Astrocyte (in vitro differentiated cells and primary cell): Measurements from ENCODE around the gene VIM. TPM values are rescaled to one million over a fixed set of nuclear protein-coding genes. Genes with fewer than 3 reads are reported as not detected.
A peak's percentile ranks its signal among the peaks of the same experiment; 100 is the strongest.

ENCODE experiments used
- DNase-seq: peaks from one replicate; pipeline ENCODE4 v3.0.0-alpha.2; 2010; ENCODE audit warnings: low read depth
- FAIRE-seq: peaks from 2 replicates; lab custom pipeline; 2011; peaks lifted over from hg19 to GRCh38; lab: Jason Lieb, UNC
- H2AFZ ChIP-seq: 2 replicates; pipeline ENCODE4 v1.6.0; 2012; ENCODE audit warnings: low read depth, low read length, inconsistent platforms
- H3K27ac ChIP-seq: 2 replicates; pipeline ENCODE4 v1.5.1; 2011; ENCODE audit warnings: low read depth, low read length, inconsistent platforms
- H3K27me3 ChIP-seq: 2 replicates; pipeline ENCODE4 v1.6.0; 2011; ENCODE audit warnings: low read length, inconsistent platforms; ENCODE audit not compliant: insufficient read depth
- H3K36me3 ChIP-seq: 2 replicates; pipeline ENCODE4 v1.5.1; 2011; ENCODE audit warnings: low read length, inconsistent platforms; ENCODE audit not compliant: insufficient read depth
- H3K4me1 ChIP-seq: 2 replicates; pipeline ENCODE4 v1.5.1; 2011; ENCODE audit warnings: low read length, inconsistent platforms; ENCODE audit not compliant: insufficient read depth
- H3K4me2 ChIP-seq: 2 replicates; pipeline ENCODE4 v1.6.0; 2012; ENCODE audit warnings: low read length, inconsistent platforms
- H3K4me3 ChIP-seq: 2 replicates; pipeline ENCODE4 v1.5.1; 2011; ENCODE audit warnings: low read depth, mild to moderate bottlenecking, low read length, inconsistent platforms; ENCODE audit not compliant: insufficient read depth
- H3K79me2 ChIP-seq: 2 replicates; pipeline ENCODE4 v1.6.0; 2012; ENCODE audit warnings: mild to moderate bottlenecking, low read length, inconsistent platforms; ENCODE audit not compliant: insufficient read depth
- H3K9ac ChIP-seq: 2 replicates; pipeline ENCODE4 v1.6.0; 2012; ENCODE audit warnings: mild to moderate bottlenecking, low read length, inconsistent platforms
- H3K9me3 ChIP-seq: 2 replicates; pipeline ENCODE4 v1.5.1; 2012; ENCODE audit warnings: low read depth, mild to moderate bottlenecking, low read length, inconsistent platforms; ENCODE audit not compliant: insufficient read depth
- H4K20me1 ChIP-seq: 2 replicates; pipeline ENCODE4 v1.6.0; 2012; ENCODE audit warnings: low read length, inconsistent platforms; ENCODE audit not compliant: insufficient read depth
- H3K27ac Mint-ChIP-seq: one replicate; pipeline ENCODE4 v1.8.0; 2021; ENCODE audit warnings: mild to moderate bottlenecking, mixed read lengths; ENCODE audit not compliant: unreplicated experiment
- H3K27me3 Mint-ChIP-seq: one replicate; pipeline ENCODE4 v1.8.0; 2021; ENCODE audit warnings: low read depth, mixed read lengths; ENCODE audit not compliant: unreplicated experiment
- H3K36me3 Mint-ChIP-seq: one replicate; pipeline ENCODE4 v1.8.0; 2021; ENCODE audit warnings: low read depth, mixed read lengths; ENCODE audit not compliant: unreplicated experiment
- H3K4me1 Mint-ChIP-seq: one replicate; pipeline ENCODE4 v1.8.0; 2021; ENCODE audit warnings: low read depth, mixed read lengths; ENCODE audit not compliant: unreplicated experiment
- H3K4me3 Mint-ChIP-seq: one replicate; pipeline ENCODE4 v1.8.0; 2021; ENCODE audit warnings: mild to moderate bottlenecking, moderate library complexity, mixed read lengths; ENCODE audit not compliant: unreplicated experiment
- H3K9me3 Mint-ChIP-seq: one replicate; pipeline ENCODE4 v1.8.0; 2021; ENCODE audit warnings: mild to moderate bottlenecking, mixed read lengths; ENCODE audit not compliant: unreplicated experiment
- CTCF ChIP-seq: IDR thresholded peaks from 2 replicates; pipeline ENCODE4 v1.5.1; 2011; ENCODE audit warnings: low read depth, mild to moderate bottlenecking, inconsistent platforms, low read length, moderate library complexity; ENCODE audit not compliant: insufficient read depth
- EZH2 ChIP-seq: IDR thresholded peaks from 2 replicates; pipeline ENCODE4 v1.6.1; 2012; ENCODE audit warnings: mild to moderate bottlenecking, low read length, inconsistent platforms; ENCODE audit not compliant: insufficient read depth
- total RNA-seq: library from RNA; stranded (reverse); gene quantifications from 2 replicates; pipeline ENCODE4 v1.2.1, GENCODE V29; 2021

VIM gene
- total RNA-seq, 1 donor from 2014 or later, result 5,400 TPM

GRCh38 chr10:17200912-17201793 lies 26.9 kb upstream of the VIM start, which contains the start of gene TRDMT1:
Gene TRDMT1 (minus strand): TSS chr10:17201672. CDS start chr10:17201634, 38 bp downstream.
- H3K9me3 ChIP-seq, result no peaks in the 10 kb centered on the region
- Mint-ChIP-seq H3K9me3 (no peaks in the 10 kb centered on the region), H3K27ac (peak within 1 kb of the TSS; percentile 98), H3K4me3 (peak within 1 kb of the TSS; percentile 85), H3K27me3 (no peaks in the 10 kb centered on the region), H3K36me3 (no peaks in the 10 kb centered on the region), H3K4me1 (peaks cover 43% of the 10 kb centered on the region)
- peak within 1 kb of the TSS; percentile 95 for H3K27ac ChIP-seq
- H3K36me3 ChIP-seq, result no peaks in the 10 kb centered on the region
- TF ChIP-seq CTCF, result no peak
- TF ChIP-seq EZH2, result no peak
- peak within 1 kb of the TSS; percentile 82 for H2AFZ ChIP-seq
- peaks cover 22% of the 10 kb centered on the region for H3K4me1 ChIP-seq
- DNase-seq, result peak; percentile 87
- no peaks in the 10 kb centered on the region for H3K27me3 ChIP-seq
- FAIRE-seq, result peak; percentile 54
- H3K9ac ChIP-seq, result peak within 1 kb of the TSS; percentile 88
- H3K4me3 ChIP-seq, result peak within 1 kb of the TSS; percentile 56
- peaks cover 28% of the 10 kb centered on the region for H3K79me2 ChIP-seq
- H4K20me1 ChIP-seq, result no peaks in the 10 kb centered on the region
- peak within 1 kb of the TSS; percentile 87 for H3K4me2 ChIP-seq

DNA sequence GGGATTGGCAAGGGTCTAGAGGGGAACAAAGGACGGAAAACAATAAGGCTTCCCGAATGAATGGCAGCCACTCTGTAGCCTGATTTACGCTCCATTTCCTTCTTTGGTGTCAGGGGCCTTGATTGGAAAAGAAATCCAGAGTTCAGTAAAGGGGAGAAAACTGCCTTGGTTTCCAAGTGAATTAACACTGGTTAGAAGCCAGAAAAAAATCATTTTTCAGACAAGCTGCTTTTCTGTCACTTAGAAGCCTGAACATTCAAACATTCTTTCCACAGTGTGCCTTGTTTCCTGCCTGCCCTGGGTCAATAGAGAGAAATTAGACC lies 26.3 kb upstream of the VIM start:
- Mint-ChIP-seq H3K27ac (peak overlapping the region; percentile 98), H3K9me3 (no peaks in the 10 kb centered on the region), H3K4me1 (peaks cover 49% of the 10 kb centered on the region), H3K4me3 (peak overlapping the region; percentile 85), H3K27me3 (no peaks in the 10 kb centered on the region), H3K36me3 (no peaks in the 10 kb centered on the region)
- DNase-seq (peak; percentile 41), FAIRE-seq (no peak)
- Histone ChIP-seq H3K9me3 (no peaks in the 10 kb centered on the region), H4K20me1 (no peaks in the 10 kb centered on the region), H3K27me3 (no peaks in the 10 kb centered on the region), H2AFZ (peak overlapping the region; percentile 82), H3K79me2 (peaks cover 28% of the 10 kb centered on the region), H3K9ac (peak overlapping the region; percentile 88), H3K27ac (peak overlapping the region; percentile 95), H3K36me3 (no peaks in the 10 kb centered on the region), H3K4me3 (peak overlapping the region; percentile 56), H3K4me2 (peak overlapping the region; percentile 87), H3K4me1 (peaks cover 28% of the 10 kb centered on the region)
- TF ChIP-seq CTCF, result no peak
- TF ChIP-seq EZH2, result no peak

DNA sequence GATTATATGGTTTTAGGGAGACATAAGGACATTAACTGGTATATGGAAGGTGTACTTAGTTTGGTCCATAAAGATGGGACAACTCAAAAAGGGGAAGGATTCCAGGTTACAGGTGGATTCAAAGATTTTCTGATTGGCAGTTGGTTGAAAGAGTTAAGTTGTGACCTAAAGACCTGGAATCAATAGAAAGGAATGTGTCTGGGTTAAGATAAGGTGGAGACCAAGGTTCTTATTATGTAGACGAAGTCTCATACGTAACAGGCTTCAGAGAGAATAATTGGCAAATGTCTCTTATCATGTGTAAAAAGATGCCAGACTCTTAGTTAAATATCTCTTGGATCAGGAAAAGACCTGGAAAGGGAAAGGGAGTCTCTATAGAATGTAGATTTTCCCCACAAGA lies 25.5 kb upstream of the VIM start:
- Histone ChIP-seq H3K9ac (peak overlapping the region; percentile 88), H3K4me2 (no peak overlapping the region), H3K27ac (no peak overlapping the region), H3K4me3 (no peak overlapping the region), H4K20me1 (no peaks in the 10 kb centered on the region), H3K4me1 (peaks cover 30% of the 10 kb centered on the region), H3K9me3 (no peaks in the 10 kb centered on the region), H3K36me3 (no peaks in the 10 kb centered on the region), H3K27me3 (no peaks in the 10 kb centered on the region), H2AFZ (no peak overlapping the region), H3K79me2 (peaks cover 28% of the 10 kb centered on the region)
- TF ChIP-seq CTCF (no peak), EZH2 (no peak)
- Mint-ChIP-seq H3K27me3 (no peaks in the 10 kb centered on the region), H3K36me3 (no peaks in the 10 kb centered on the region), H3K27ac (peak overlapping the region; percentile 98), H3K9me3 (no peaks in the 10 kb centered on the region), H3K4me1 (peaks cover 52% of the 10 kb centered on the region), H3K4me3 (no peak overlapping the region)
- no peak for DNase-seq
- no peak for FAIRE-seq
